HG02798 (cell line): ENCODE measurements around the gene C3orf22.
"Not testable (repeated sequence)": the region's sequence is repeated elsewhere in the genome, so short reads cannot be mapped to it uniquely, and the experiment has no call there.

Experiments
- ATAC-seq: cut with Tn5 transposase; IDR thresholded peaks from one replicate; pipeline ENCODE4 v1.9.1; 2021; ENCODE audit warnings: mild to moderate bottlenecking; ENCODE audit not compliant: unreplicated experiment, poor library complexity

Gene C3orf22

GRCh38 chr3:126545544-126545943 is 13.2 kb downstream of the C3orf22 start:
- ATAC-seq = no peak

GRCh38 chr3:126544596-126545281 is 14.0 kb downstream of the C3orf22 start:
- ATAC-seq = no peak

GRCh38 chr3:126543457-126544061 is 15.2 kb downstream of the C3orf22 start:
- ATAC-seq = no peak

GRCh38 chr3:126542340-126543241 is 16.1 kb downstream of the C3orf22 start:
- no peak for ATAC-seq

GRCh38 chr3:126541628-126542339 is 16.9 kb downstream of the C3orf22 start:
- no peak for ATAC-seq

GRCh38 chr3:126540951-126541627 is 17.6 kb downstream of the C3orf22 start:
- no peak for ATAC-seq

GRCh38 chr3:126540342-126540849 is 18.3 kb downstream of the C3orf22 start:
- no peak for ATAC-seq

- no peak for ATAC-seq
Measured at GRCh38 chr3:126539558-126540250, 19.0 kb downstream of the C3orf22 start.

GRCh38 chr3:126538966-126539365 is 19.8 kb downstream of the C3orf22 start:
- no peak for ATAC-seq

GRCh38 chr3:126538316-126538715 is 20.4 kb downstream of the C3orf22 start:
- no peak for ATAC-seq

GRCh38 chr3:126537730-126538281 is 20.9 kb downstream of the C3orf22 start:
- ATAC-seq = no peak

- no peak for ATAC-seq
Measured at GRCh38 chr3:126537116-126537729, 21.5 kb downstream of the C3orf22 start.

GRCh38 chr3:126536126-126536525 is 22.6 kb downstream of the C3orf22 start:
- no peak for ATAC-seq

GRCh38 chr3:126535636-126536035 is 23.1 kb downstream of the C3orf22 start:
- no peak for ATAC-seq

GRCh38 chr3:126534716-126535115 is 24.0 kb downstream of the C3orf22 start:
- ATAC-seq = not testable (repeated sequence)

- ATAC-seq = no peak
Measured at GRCh38 chr3:126533506-126533905, 25.2 kb downstream of the C3orf22 start.

GRCh38 chr3:126531051-126531330 is 27.7 kb downstream of the C3orf22 start:
- ATAC-seq = no peak

- ATAC-seq = no peak
Measured at GRCh38 chr3:126530171-126531050, 28.3 kb downstream of the C3orf22 start.
